Stimulated activated CD8-positive, alpha-beta memory T cell treated with anti-CD3 and anti-CD28 coated beads, Interleukin-15, amount 100 ng/mL, for 1 hour (primary cell): Measurements from ENCODE around the gene ICE1.
"Not testable (repeated sequence)": the region's sequence is repeated elsewhere in the genome, so short reads cannot be mapped to it uniquely, and the experiment has no call there.

Source experiments
- DNase-seq: peaks from one replicate; pipeline ENCODE4 v3.0.0-alpha.2; 2020; ENCODE audit warnings: low read depth

Gene ICE1

DNA sequence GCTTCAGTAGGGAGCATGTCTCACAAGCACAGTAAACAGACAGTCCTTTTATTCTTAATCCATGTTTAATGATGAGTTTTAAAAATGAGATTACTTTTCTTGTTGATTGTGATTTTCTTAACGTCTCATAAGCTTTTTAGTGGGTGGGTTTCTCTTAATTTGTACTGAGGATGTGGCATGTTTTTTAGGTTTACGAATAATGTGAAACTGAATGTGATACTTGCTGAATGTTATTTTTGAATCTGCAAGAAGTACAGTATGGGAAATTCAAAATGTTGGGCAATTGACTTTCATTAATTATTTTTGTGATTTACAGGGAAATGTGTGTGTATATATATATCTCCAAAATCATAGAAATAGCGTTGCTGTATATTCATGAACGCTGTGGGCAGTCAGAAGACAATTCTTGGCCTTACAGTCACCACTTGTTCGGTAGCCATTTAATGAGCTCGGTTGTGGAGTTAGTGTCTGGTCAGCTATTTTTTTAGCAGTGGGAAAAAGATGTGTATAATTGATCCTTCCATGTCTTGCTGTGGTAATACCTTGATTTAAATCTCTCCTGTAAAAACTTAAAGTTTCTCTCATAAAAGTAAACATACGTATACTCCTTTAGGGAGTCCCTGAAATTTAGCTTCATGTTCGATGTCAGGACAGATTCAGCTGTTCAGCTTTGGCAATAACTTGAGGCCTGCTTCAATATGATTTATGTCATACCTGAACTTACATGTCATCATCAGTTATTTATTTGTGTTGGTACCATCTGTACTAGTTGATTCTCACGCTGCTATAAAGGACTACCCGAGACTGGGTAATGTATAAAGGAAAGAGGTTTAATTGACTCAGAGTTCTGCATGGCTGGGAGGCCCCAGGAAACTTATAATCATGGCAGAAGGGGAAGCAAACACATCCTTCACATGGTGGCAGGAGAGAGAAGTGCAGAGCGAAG is 15.0 kb downstream of the ICE1 start:
- no peak for DNase-seq

GRCh38 chr5:5451863-5452262 is 29.4 kb downstream of the ICE1 start:
- no peak for DNase-seq

GRCh38 chr5:5453131-5453530 is 30.7 kb downstream of the ICE1 start:
- no peak for DNase-seq

GRCh38 chr5:5454391-5454790 is 31.9 kb downstream of the ICE1 start:
- no peak for DNase-seq

- no peak for DNase-seq
These were observed 34.4 kb downstream of the ICE1 start for GRCh38 chr5:5456858-5457257.

DNA sequence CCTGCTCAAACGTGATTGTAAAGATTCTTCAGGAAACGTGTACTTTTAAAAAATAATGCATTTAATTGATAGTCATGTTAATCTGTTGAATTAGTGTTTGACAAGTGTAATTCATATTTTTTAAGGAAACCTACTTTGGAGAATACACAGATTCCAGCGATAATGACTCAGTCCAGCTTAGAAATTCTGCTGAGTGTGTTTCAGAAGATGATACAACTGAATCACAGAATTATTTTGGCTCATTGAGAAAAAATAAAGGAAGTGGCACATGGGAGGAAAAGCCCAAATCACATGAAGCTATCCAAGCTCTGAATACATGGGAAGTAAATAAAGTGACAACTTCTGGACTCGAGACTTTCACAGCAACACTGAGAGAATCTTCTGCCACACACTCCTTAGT is 37.8 kb downstream of the ICE1 start:
- DNase-seq, result no peak

DNA sequence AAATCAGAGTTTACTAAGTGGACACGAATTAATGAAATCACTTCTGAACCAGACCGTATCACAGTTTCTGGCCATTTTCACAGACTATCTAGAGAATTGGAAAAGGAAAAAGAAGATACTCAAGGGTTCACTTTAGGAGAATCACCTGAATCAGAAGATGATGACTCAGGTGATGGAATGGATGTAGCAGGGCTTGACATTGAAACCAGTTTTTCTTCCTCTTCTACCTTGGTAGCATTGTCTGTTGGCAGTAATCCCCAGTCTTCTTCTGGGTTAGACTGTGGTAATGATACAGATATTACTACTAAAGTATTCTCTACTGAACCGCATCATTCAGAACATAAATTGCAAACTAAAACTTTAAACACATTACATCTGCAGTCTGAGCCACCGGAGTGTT is 38.5 kb downstream of the ICE1 start:
- DNase-seq, result no peak

DNA sequence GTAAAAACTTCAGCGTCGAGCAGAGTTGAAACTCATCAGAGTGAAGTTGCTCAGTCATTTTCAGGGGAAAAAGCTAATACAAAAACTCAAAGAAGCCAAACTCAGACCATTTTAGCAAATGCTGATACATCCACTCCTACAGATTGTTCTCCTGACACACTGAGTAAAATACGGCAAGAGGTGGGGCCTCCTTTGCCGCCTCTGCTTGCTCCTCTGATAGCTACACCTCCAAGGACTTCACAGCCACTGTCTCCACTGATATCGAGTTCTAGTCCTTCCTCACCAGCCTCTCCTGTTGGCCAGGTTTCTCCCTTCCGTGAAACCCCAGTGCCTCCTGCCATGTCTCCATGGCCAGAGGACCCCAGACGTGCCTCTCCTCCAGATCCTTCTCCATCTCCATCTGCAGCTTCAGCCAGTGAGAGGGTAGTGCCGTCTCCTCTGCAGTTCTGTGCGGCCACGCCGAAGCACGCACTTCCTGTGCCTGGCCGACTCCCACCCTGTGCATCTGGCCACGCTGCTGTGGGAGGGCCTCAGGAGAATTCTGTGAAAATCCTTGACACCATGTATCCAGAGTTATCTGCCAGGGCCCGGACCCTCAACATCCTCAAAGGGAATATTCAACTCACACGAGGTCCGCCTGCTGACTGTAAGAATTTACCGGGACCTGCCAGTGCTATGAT is 41.7 kb downstream of the ICE1 start:
- DNase-seq, result no peak

GRCh38 chr5:5466227-5466626 is 43.8 kb downstream of the ICE1 start:
- DNase-seq, result no peak

GRCh38 chr5:5467737-5468136 is 45.3 kb downstream of the ICE1 start:
- DNase-seq, result no peak

- DNase-seq, result no peak
These were observed 48.5 kb downstream of the ICE1 start for GRCh38 chr5:5470933-5471332.

- DNase-seq, result no peak
These were observed 50.7 kb downstream of the ICE1 start for GRCh38 chr5:5473226-5473625.

- no peak for DNase-seq
These were observed 52.5 kb downstream of the ICE1 start for GRCh38 chr5:5474961-5475360.

- DNase-seq, result no peak
These were observed 53.5 kb downstream of the ICE1 start for GRCh38 chr5:5475975-5476374.

- DNase-seq, result not testable (repeated sequence)
These were observed 57.1 kb downstream of the ICE1 start for GRCh38 chr5:5479578-5479977.

DNA sequence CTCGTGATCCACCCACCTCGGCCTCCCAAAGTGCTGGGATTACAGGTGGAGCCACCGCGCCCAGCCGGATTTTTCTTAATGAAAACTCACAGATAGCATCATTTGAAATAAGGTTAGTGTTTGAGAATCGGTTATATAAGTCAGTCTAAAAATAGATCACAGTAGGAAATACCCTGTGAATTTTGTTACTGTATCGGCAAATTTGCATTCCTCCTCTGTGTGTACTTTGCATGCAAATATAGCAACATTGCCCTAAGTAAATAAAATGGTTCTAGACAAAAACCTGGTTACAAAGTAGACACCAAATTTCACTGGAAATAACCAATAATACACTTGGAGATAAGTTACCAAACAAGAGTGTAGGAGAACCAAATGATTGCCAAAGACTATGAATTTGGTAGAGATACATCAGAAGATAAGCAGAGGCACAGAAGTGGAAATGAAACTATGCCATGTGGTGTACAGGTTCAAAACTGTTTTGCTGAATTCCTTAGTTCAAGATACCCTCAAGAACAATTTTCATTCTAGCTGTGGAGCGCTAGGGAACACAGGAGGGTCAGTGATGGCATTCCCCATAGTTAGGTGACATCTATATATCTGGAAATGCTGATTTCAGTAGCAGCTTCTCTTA is 58.1 kb downstream of the ICE1 start:
- DNase-seq, result no peak

DNA sequence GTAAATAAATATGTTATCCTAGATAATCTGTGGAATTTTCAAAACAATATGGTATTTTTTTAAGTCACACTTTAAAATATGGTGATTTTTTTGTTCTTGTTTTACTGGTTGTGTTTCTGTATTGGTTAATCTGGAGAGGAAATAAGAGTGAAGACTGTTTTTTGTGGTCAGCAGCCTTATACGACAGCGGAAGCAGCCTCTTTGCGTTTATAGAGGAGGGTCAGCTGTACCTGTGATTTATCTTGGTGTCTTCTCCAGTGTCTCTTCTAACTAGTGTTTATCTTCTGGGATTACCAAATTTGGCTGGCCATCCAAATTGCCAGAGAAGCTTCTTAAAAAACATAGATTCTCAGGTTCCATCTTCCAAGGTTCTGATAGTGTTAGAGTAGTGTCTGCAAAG is 58.7 kb downstream of the ICE1 start:
- no peak for DNase-seq

DNA sequence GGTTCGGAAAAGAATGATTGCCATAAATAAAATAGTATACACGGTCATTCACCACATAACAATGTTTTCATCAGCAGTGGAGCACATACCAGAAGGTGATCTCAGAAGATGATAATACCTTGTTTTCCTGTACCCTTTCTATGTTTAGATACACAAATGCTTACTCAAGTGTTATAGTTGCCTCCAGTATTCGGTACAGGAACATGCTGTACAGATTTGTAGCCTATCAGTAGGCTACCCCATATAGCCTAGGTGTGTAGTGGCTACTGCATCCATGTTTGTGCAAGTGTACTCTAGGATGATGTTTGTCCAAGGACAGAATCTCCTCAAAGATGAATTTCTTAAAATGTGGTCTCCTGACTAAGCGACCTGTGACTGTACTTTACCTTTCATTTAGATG is 59.2 kb downstream of the ICE1 start:
- DNase-seq, result no peak

- DNase-seq, result no peak
These were observed 60.9 kb downstream of the ICE1 start for GRCh38 chr5:5483350-5483749.

GRCh38 chr5:5483880-5484598 is 61.6 kb downstream of the ICE1 start:
- DNase-seq, result no peak

DNA sequence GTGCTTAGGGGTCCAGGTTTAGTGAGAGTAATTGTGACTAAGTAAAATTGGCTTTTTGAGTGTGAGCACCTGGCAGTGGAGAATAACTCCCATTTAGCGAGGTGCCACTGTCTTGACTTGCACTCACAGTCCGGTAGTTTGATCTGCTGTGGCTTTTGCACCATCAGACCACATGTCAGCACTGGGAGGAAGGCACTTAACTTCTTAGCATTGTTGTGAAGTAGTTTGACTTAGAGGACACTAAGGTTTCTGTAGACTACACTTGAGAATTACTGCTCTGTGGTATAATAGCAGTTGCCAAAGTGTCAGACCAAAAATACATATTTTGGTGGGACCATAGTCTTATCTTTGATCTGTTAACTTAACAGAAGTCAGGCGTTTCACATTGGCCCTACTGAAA is 63.6 kb downstream of the ICE1 start:
- DNase-seq, result no peak

DNA sequence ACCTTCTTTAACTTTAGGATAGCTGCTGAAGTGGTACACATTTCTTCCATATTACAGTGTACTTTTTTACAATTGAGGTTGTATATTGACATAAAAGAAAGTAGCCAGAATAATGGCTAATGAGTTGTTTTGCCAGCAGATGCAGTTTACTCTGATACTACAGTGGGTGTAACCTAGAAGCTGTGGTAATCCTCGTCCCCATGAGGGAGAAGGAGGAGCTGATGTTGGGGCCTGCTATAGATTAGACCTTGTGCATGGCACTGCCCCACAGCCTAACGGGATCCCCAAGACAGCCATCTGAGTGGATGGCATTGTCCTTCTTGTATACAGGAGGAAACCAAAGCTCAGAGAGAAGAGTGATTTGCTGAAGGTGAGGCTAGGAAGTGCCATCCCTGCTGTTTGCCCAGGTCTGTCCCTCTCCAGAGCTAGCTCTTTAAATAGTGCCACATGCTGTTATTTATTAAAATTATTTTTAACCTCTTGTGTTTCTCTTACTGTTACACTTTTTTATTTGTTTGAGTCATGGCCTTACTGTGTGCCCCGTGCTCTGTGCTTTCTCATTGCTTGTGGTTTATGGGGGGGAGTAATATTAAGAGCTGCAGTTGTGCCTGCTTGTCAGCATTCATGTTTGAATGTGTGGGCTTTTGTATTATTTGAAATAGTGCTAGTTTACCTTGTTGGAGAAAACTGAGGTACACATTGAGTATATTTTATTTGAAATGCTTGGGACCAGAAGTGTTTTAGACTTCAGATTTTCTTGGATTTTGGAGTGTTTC is 65.3 kb downstream of the ICE1 start:
- no peak for DNase-seq
